Choroid plexus epithelial cell (primary cell): Measurements from ENCODE around the gene HMGCLL1.

Experiments
- DNase-seq: peaks from one replicate; pipeline ENCODE4 v3.0.0-alpha.2; 2010; ENCODE audit warnings: low read depth
- H3K4me3 ChIP-seq: 2 replicates; pipeline ENCODE4 v1.5.1; 2011; ENCODE audit warnings: low read depth, mild to moderate bottlenecking, control low read depth, low read length, moderate library complexity
- CTCF ChIP-seq: conservative IDR thresholded peaks from 2 replicates; pipeline ENCODE4 v1.5.1; 2011; ENCODE audit warnings: low read depth, mild to moderate bottlenecking, control low read depth, inconsistent platforms, low read length, moderate library complexity

HMGCLL1 gene

DNA sequence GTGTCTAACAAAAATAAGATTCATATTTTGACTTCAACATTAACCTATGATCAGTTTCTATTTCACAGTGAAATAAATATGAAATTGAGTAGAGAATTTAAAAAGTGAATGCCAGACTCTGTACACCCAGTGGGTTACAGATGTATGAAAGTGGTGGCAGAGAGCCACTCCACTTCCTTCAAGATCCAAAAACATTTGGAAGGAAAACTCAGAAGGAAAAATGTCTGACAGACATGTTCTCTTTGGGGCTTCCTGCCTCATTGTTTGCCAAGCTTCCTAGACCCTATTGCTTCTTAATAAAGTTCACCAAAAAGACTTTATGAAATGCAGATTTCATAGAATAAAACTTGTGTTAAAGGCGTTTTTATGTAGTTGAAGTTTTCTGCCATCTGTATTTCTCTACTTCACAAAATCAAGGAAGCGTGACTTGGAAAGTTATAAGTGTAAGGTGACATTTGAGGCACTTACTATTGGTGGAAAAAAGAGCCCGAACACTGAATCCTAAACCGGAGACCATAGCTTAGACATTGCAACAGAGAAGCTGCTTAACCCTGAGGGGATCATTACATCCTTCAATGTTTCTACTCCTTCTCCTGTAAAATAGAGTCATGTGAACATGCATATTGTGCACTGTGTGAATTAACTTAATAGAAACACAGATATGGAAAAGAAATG lies 12.8 kb downstream of the HMGCLL1 start:
- no peak for DNase-seq
- no peak for TF ChIP-seq CTCF
- H3K4me3 ChIP-seq: no peak overlapping the region

GRCh38 chr6:55562318-55562717 lies 16.7 kb downstream of the HMGCLL1 start:
- DNase-seq: no peak
- no peak overlapping the region for H3K4me3 ChIP-seq
- TF ChIP-seq CTCF: no peak

DNA sequence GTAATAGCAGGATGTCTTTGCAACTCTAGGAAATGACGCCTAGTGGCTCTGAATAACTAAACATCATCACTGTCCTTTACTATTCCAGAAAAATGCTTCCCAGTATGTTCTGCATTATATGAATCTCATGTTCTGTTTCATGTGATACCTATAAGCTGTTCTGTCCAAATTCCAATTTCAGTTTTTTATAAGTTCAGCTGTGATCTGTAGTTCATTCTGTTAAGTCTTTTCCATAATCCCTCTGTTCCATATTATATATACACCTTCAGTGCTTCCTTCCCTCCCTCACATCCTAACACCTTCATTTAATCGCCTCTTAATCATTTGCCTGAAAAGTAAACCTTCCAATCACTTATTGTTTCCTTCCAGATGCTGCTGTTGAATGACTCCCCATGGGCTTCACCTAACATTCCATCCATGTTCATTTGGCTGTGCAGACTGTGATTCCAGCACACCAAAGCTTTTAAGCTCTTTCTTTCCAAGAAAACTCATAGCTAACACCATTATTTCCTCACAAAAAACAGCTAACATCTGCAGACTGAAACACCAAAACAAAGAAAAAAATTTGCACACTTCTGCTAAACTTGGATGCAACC lies 18.6 kb downstream of the HMGCLL1 start:
- DNase-seq: no peak

GRCh38 chr6:55557146-55557545 lies 21.8 kb downstream of the HMGCLL1 start:
- no peak for TF ChIP-seq CTCF
- no peak for DNase-seq
- no peak overlapping the region for H3K4me3 ChIP-seq

More for the DNA sequence above, 18.6 kb downstream of the HMGCLL1 start:
- no peak overlapping the region for H3K4me3 ChIP-seq
- TF ChIP-seq CTCF: no peak

- TF ChIP-seq CTCF: no peak
- DNase-seq: no peak
- no peak overlapping the region for H3K4me3 ChIP-seq
These were observed 33.2 kb downstream of the HMGCLL1 start for GRCh38 chr6:55545791-55546190.

- peak; percentile 13 for DNase-seq
- peak; percentile 40 for TF ChIP-seq CTCF
- no peak overlapping the region for H3K4me3 ChIP-seq
These were observed 35.2 kb downstream of the HMGCLL1 start for GRCh38 chr6:55543633-55544309.

DNA sequence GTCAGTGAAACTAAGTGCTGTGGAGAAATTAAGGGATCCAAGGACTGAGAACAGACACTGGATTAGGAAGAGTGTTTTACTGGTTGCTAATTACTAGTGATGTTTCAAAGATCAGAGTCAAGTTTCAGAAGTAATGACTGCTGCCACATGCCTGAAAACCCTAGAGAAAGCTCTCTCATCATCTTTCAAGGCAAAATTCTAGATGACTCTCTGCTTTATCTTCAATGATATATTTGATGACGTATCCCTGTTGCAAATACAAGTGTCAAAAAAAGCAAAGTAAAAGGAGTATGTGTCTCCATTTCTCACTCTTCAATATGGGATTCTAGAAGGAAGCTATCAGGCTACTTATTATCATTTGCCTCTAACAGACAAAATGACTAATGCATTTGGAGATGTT lies 38.0 kb downstream of the HMGCLL1 start:
- H3K4me3 ChIP-seq: no peak overlapping the region
- no peak for TF ChIP-seq CTCF

More for the DNA sequence above, 38.0 kb downstream of the HMGCLL1 start:
- no peak for DNase-seq
